Natural killer cell (primary cell): Measurements from ENCODE around the gene LRP4. TPM values are rescaled to one million over a fixed set of nuclear protein-coding genes. Genes with fewer than 3 reads are reported as not detected.

ENCODE experiments used
- ATAC-seq, 3 donors: fragments of 150-1000 bp in 2 of 3; fragments of 200-7000 bp in 1 of 3; cut with Tn5 transposase; 1 replicate in 1 of 3; 2 replicates in 2 of 3; pipeline ENCODE4 v1.10.0; 2021; ENCODE audit warnings: mild to moderate bottlenecking in 2 of 3, moderate library complexity in 2 of 3
- DNase-seq, 2 donors: peaks; one replicate each; pipeline versions ENCODE4 v3.0.0 to v3.0.0-alpha.2; 2013 to 2021; ENCODE audit warnings: mixed read lengths in 1 of 2
- H3K27ac ChIP-seq: one replicate; pipeline ENCODE4 v1.5.1; 2013; ENCODE audit warnings: mild to moderate bottlenecking, low read length
- H3K27me3 ChIP-seq: one replicate; pipeline ENCODE4 v1.6.1; 2013; ENCODE audit warnings: low read length; ENCODE audit not compliant: control insufficient read depth, insufficient read depth
- H3K36me3 ChIP-seq: one replicate; pipeline ENCODE4 v1.6.1; 2013; ENCODE audit warnings: low read length; ENCODE audit not compliant: control insufficient read depth, insufficient read depth
- H3K4me1 ChIP-seq: one replicate; pipeline ENCODE4 v1.6.1; 2013; ENCODE audit warnings: low read length; ENCODE audit not compliant: control insufficient read depth, insufficient read depth
- H3K4me3 ChIP-seq: one replicate; pipeline ENCODE4 v1.5.1; 2013; ENCODE audit warnings: low read length
- H3K9me3 ChIP-seq: one replicate; pipeline ENCODE4 v1.6.1; 2013; ENCODE audit warnings: low read length; ENCODE audit not compliant: control insufficient read depth, insufficient read depth
- H3K27ac Mint-ChIP-seq, 2 donors: one replicate each; pipeline ENCODE4 v1.8.0; 2022; ENCODE audit warnings: mild to moderate bottlenecking in 2 of 2, mixed read lengths in 2 of 2, moderate library complexity in 1 of 2
- H3K27me3 Mint-ChIP-seq, 2 donors: one replicate each; pipeline ENCODE4 v1.8.0; 2022; ENCODE audit warnings: low read depth in 2 of 2, mixed read lengths in 2 of 2
- H3K36me3 Mint-ChIP-seq: one replicate; pipeline ENCODE4 v1.8.0; 2022; ENCODE audit warnings: mixed read lengths
- H3K4me1 Mint-ChIP-seq, 2 donors: one replicate each; pipeline ENCODE4 v1.8.0; 2022; ENCODE audit warnings: mixed read lengths in 2 of 2
- H3K4me3 Mint-ChIP-seq: one replicate; pipeline ENCODE4 v1.8.0; 2022; ENCODE audit warnings: mild to moderate bottlenecking, moderate library complexity, mixed read lengths
- H3K9me3 Mint-ChIP-seq, 2 donors: one replicate each; pipeline ENCODE4 v1.8.0; 2022; ENCODE audit warnings: mixed read lengths in 2 of 2
- CTCF ChIP-seq: fragments of 200-600 bp; IDR thresholded peaks from one replicate; pipeline ENCODE4 v1.8.0; 2022; ENCODE audit warnings: antibody characterized with exemption
- WGBS: methylation state at CpG from one replicate; pipeline ENCODE4 v1.1.7; 2013; ENCODE audit warnings: missing lambda C conversion rate; ENCODE audit not compliant: insufficient coverage; 5-methylcytosine and 5-hydroxymethylcytosine counted together
- intact Hi-C: fragments of 100-400 bp; cut with micrococcal nuclease; formaldehyde crosslinking; loops from one replicate; pipeline ENCODE4 v1.14.2; 2022
- total RNA-seq, 4 donors: library from RNA; stranded (reverse); fragments of 120-200 nt in 1 of 4; gene quantifications; one replicate each; pipeline versions ENCODE4 v1.2.3 to v1.2.4, GENCODE V29; 2013 to 2022

The LRP4 gene
- total RNA-seq, 3 donors from 2014 or later (not counting 1 experiment from before 2014, with no cell fraction given): not detected

DNA sequence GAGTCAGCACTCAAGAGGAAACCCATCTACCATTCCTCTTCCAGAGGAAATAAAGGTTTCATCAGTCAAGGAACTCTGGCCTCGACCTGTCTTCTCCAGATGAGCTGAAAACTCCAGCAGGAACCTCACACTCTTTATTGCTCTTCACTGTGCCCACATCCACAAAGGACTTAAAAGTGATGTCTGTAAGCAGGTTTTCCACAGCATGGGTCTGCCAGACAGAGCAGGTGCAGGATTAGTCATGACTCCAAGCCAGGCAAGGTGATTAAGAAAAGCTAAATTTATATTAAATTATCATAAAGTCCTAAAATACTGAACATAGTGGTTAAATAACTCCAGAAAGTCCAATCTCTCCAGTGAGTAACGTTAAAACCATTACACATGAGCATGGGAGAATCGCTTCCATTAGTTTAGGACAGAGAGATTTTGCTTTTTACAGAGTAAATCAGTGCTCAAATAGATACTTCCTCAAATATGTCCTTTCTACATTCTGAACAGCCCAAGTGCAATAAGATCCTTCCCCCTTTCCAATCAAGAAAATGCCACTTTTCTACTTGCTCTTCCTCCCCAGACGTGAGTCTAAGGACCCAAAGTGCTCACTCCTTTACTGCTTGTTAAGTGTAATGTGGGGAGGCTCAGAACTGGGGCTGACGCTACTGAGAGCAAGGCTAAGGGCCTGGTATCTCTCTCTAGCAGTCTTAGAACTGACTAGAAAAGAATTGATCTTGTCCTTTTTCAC, 61.6 kb downstream of the LRP4 start:
- H3K36me3 Mint-ChIP-seq: no peaks in the 10 kb centered on the region
- H3K27me3 Mint-ChIP-seq: peaks cover 2 to 6% of the 10 kb centered on the region in 2 donors
- H3K27ac Mint-ChIP-seq: no peak overlapping the region
- no peak for TF ChIP-seq CTCF
- peaks cover 4% of the 10 kb centered on the region for H3K4me1 ChIP-seq
- intact Hi-C loops: no loop called here
- ATAC-seq (no peak), DNase-seq (no peak)
- H3K9me3 Mint-ChIP-seq: no peaks in the 10 kb centered on the region
- 86% methylated on average over 3 of the region's 5 CpGs for WGBS
- H3K4me3 ChIP-seq: no peak overlapping the region
- no peak overlapping the region for H3K27ac ChIP-seq
- H3K36me3 ChIP-seq: no peaks in the 10 kb centered on the region
- no peaks in the 10 kb centered on the region for H3K9me3 ChIP-seq
- H3K4me1 Mint-ChIP-seq: no peaks in the 10 kb centered on the region
- no peaks in the 10 kb centered on the region for H3K27me3 ChIP-seq
- H3K4me3 Mint-ChIP-seq: no peak overlapping the region

- DNase-seq: no peak
- intact Hi-C loops: no loop called here
- no peak for TF ChIP-seq CTCF
- peaks cover 2 to 5% of the 10 kb centered on the region in 2 donors for H3K27me3 Mint-ChIP-seq
- no peaks in the 10 kb centered on the region for H3K36me3 ChIP-seq
- no peak for ATAC-seq
- H3K36me3 Mint-ChIP-seq: no peaks in the 10 kb centered on the region
- H3K9me3 Mint-ChIP-seq: no peaks in the 10 kb centered on the region
- no peak overlapping the region for H3K4me3 ChIP-seq
- peaks cover 4% of the 10 kb centered on the region for H3K4me1 ChIP-seq
- no peaks in the 10 kb centered on the region for H3K4me1 Mint-ChIP-seq
- H3K27ac ChIP-seq: no peak overlapping the region
- H3K4me3 Mint-ChIP-seq: no peak overlapping the region
- H3K27me3 ChIP-seq: no peaks in the 10 kb centered on the region
- H3K9me3 ChIP-seq: no peaks in the 10 kb centered on the region
- no peak overlapping the region for H3K27ac Mint-ChIP-seq
- WGBS: 100% methylated on average over 2 of the region's 2 CpGs
Measured at GRCh38 chr11:46855863-46856262, 62.5 kb downstream of the LRP4 start.

- DNase-seq: no peak
- H3K9me3 ChIP-seq: no peaks in the 10 kb centered on the region
- Mint-ChIP-seq H3K27me3 (peaks cover 0 to 2% of the 10 kb centered on the region in 2 donors), H3K9me3 (no peaks in the 10 kb centered on the region), H3K4me3 (no peak overlapping the region), H3K36me3 (no peaks in the 10 kb centered on the region), H3K27ac (no peak overlapping the region), H3K4me1 (no peaks in the 10 kb centered on the region)
- H3K4me1 ChIP-seq: peaks cover 4% of the 10 kb centered on the region
- H3K27ac ChIP-seq: no peak overlapping the region
- no peak overlapping the region for H3K4me3 ChIP-seq
- intact Hi-C loops: no loop called here
- no peak for TF ChIP-seq CTCF
- no peaks in the 10 kb centered on the region for H3K27me3 ChIP-seq
- no peaks in the 10 kb centered on the region for H3K36me3 ChIP-seq
- no peak for ATAC-seq
- 98% methylated on average over 2 of the region's 3 CpGs for WGBS
Measured at GRCh38 chr11:46855167-46855566, 63.2 kb downstream of the LRP4 start.
